ENCODE results near the gene ZNF777. TPM values are rescaled to one million over a fixed set of nuclear protein-coding genes. Genes with fewer than 3 reads are reported as not detected.

Gene ZNF777
- total RNA-seq, 2 donors from 2014 or later: 9.7 to 11.1 TPM

DNA sequence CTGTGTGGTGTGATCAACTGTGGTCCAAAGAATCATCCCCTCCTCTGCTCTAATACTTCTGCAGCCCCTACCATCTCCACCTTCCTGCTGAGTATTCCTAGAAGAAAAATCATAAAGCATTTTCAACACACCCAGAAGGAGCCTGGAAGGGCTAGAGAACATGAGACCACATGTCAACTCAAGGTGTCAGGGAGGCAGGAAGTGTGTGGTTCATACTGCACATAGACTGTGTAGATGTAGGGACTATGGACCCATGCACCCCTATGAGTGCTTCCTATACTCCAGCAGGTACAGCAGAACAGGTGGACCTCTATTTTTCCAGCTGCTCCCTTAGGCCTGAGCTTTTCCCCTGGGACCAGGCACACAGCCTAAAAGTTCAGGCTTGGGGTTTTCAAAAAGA lies 39.3 kb upstream of the ZNF777 start:
- H3K27ac Mint-ChIP-seq: no peak overlapping the region

DNA sequence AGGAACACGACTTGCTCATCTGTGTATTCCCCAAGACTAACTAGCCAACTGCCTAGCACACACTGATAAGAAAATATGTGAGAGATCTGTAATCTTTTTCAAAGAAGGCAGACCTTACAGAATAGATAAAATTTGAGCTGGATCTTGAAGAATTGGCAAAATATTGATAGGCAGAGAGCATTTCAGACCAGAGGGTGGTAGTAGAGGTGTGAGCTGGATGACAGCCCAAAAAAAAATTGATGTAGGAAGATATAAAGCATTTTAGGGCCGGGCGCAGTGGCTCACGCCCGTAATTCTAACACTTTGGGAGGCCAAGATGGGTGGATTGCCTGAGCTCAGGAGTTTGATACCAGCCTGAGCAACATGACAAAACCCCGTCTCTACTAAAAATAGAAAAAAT lies 37.9 kb upstream of the ZNF777 start:
- H3K36me3 ChIP-seq (ENCODE audit: control insufficient read depth, insufficient read depth, low read length): peaks cover under 1% of the 10 kb centered on the region
- Mint-ChIP-seq H3K9me3 (no peaks in the 10 kb centered on the region), H3K4me1 (peaks cover 18% of the 10 kb centered on the region), H3K27me3 (ENCODE audit: insufficient read depth) (peaks cover 40% of the 10 kb centered on the region), H3K36me3 (ENCODE audit: low read depth) (peaks cover 11% of the 10 kb centered on the region), H3K4me3 (peak overlapping the region; percentile 90), H3K27ac (no peak overlapping the region)
- H3K27ac ChIP-seq (ENCODE audit: low read depth, low read length): no peak overlapping the region
- no peaks in the 10 kb centered on the region for H3K4me1 ChIP-seq (ENCODE audit: control insufficient read depth, insufficient read depth, low read length)
- TF ChIP-seq, protein P1, sequence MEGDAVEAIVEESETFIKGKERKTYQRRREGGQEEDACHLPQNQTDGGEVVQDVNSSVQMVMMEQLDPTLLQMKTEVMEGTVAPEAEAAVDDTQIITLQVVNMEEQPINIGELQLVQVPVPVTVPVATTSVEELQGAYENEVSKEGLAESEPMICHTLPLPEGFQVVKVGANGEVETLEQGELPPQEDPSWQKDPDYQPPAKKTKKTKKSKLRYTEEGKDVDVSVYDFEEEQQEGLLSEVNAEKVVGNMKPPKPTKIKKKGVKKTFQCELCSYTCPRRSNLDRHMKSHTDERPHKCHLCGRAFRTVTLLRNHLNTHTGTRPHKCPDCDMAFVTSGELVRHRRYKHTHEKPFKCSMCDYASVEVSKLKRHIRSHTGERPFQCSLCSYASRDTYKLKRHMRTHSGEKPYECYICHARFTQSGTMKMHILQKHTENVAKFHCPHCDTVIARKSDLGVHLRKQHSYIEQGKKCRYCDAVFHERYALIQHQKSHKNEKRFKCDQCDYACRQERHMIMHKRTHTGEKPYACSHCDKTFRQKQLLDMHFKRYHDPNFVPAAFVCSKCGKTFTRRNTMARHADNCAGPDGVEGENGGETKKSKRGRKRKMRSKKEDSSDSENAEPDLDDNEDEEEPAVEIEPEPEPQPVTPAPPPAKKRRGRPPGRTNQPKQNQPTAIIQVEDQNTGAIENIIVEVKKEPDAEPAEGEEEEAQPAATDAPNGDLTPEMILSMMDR (conservative IDR thresholded peaks at IDR 0.05): no peak
- no peaks in the 10 kb centered on the region for H3K9me3 ChIP-seq (ENCODE audit: control insufficient read depth, low read length)
- H3K9ac ChIP-seq (ENCODE audit: extremely low read depth, low read length, poor library complexity, severe bottlenecking): no peak overlapping the region
- 92 to 100% methylated on average over 5 to 6 of the region's 6 CpGs for WGBS, 2 experiments (ENCODE audit: insufficient coverage in 1 of 2, insufficient read length in 1 of 2)
- H3K4me3 ChIP-seq (ENCODE audit: low read length): no peak overlapping the region
- peaks cover 51% of the 10 kb centered on the region for H3K27me3 ChIP-seq (ENCODE audit: control insufficient read depth, insufficient read depth, low read length, poor library complexity, severe bottlenecking)
- no peak for DNase-seq

More for the DNA sequence above, 39.3 kb upstream of the ZNF777 start:
- Histone ChIP-seq H3K9ac (ENCODE audit: extremely low read depth, low read length, poor library complexity, severe bottlenecking) (no peak overlapping the region), H3K9me3 (ENCODE audit: control insufficient read depth, low read length) (peaks cover 5% of the 10 kb centered on the region), H3K4me3 (ENCODE audit: low read length) (no peak overlapping the region), H3K4me1 (ENCODE audit: control insufficient read depth, insufficient read depth, low read length) (peaks cover 3% of the 10 kb centered on the region), H3K27me3 (ENCODE audit: control insufficient read depth, insufficient read depth, low read length, poor library complexity, severe bottlenecking) (peaks cover 51% of the 10 kb centered on the region), H3K36me3 (ENCODE audit: control insufficient read depth, insufficient read depth, low read length) (no peaks in the 10 kb centered on the region), H3K27ac (ENCODE audit: low read depth, low read length) (no peak overlapping the region)
- H3K27me3 Mint-ChIP-seq (ENCODE audit: insufficient read depth): peaks cover 40% of the 10 kb centered on the region
- H3K4me1 Mint-ChIP-seq: peaks cover 18% of the 10 kb centered on the region
- no peak for DNase-seq
- TF ChIP-seq, protein P1 (conservative IDR thresholded peaks at IDR 0.05): no peak
- no peak overlapping the region for H3K4me3 Mint-ChIP-seq
- H3K9me3 Mint-ChIP-seq: peaks cover 3% of the 10 kb centered on the region
- no peaks in the 10 kb centered on the region for H3K36me3 Mint-ChIP-seq (ENCODE audit: low read depth)

DNA sequence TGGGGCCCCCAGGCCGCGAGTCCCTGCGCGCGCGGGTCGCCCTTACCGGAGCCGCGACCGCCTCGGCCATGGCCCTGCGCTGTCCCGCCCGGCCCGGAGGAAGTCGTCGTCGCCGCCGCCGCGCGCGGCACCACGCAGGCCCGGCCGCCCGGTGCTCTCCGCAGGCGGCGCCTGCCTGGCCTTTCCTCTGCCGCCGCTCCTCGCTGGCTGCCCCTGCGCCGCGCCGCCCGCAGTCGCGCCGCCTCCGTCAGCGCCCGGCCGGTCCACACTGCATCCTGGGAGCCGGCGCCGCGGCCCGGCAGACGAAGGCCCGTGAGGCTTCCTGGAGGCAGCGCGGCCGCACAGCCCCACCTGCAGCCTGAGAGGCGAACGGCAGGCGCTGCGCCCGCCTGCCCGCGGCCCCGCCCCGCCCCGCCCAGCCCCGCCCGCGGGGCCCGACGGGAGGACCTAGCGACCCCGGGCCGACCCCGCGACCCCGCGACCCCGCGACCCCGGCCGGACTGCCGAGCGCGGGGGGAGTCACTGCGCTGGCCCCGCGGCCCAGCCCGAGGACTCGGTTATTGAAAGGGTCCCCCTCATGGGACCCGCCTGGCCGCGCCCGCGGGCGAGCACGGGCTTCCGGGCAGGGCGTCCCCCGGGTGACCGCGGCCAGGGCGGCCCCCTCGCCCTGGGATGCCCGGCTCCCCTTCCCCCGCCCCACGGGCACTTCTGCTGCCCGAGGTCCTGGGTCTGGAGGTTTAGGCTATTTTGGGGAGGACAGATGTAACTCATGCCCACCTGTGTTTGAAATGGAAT lies 36.8 kb upstream of the ZNF777 start, which contains the start of gene ZNF746:
Gene ZNF746, minus strand, starts transcription at position 343 of the 795 bp plus-strand sequence. Its CDS starts 273 bp downstream, at position 70.
- TF ChIP-seq, protein P1 (conservative IDR thresholded peaks at IDR 0.05): peak; percentile 72
- peak within 1 kb of the TSS; percentile 84 for H3K27ac Mint-ChIP-seq
- DNase-seq: peak; percentile 94
- no peaks in the 10 kb centered on the region for H3K9me3 Mint-ChIP-seq
- WGBS, 2 experiments (ENCODE audit: insufficient coverage in 1 of 2, insufficient read length in 1 of 2): 0 to 1% methylated on average over 18 to 109 of the region's 109 CpGs
- Histone ChIP-seq H3K27ac (ENCODE audit: low read depth, low read length) (no peak within 1 kb of the TSS), H3K27me3 (ENCODE audit: control insufficient read depth, insufficient read depth, low read length, poor library complexity, severe bottlenecking) (peaks cover 42% of the 10 kb centered on the region), H3K9ac (ENCODE audit: extremely low read depth, low read length, poor library complexity, severe bottlenecking) (peak within 1 kb of the TSS; percentile 54), H3K4me3 (ENCODE audit: low read length) (peak within 1 kb of the TSS; percentile 84), H3K4me1 (ENCODE audit: control insufficient read depth, insufficient read depth, low read length) (no peaks in the 10 kb centered on the region), H3K36me3 (ENCODE audit: control insufficient read depth, insufficient read depth, low read length) (peaks cover 12% of the 10 kb centered on the region), H3K9me3 (ENCODE audit: control insufficient read depth, low read length) (no peaks in the 10 kb centered on the region)
- H3K4me1 Mint-ChIP-seq: peaks cover 18% of the 10 kb centered on the region
- H3K36me3 Mint-ChIP-seq (ENCODE audit: low read depth): peaks cover 21% of the 10 kb centered on the region
- peak within 1 kb of the TSS; percentile 90 for H3K4me3 Mint-ChIP-seq
- peaks cover 36% of the 10 kb centered on the region for H3K27me3 Mint-ChIP-seq (ENCODE audit: insufficient read depth)
